GM12874 (cell line): Measurements from ENCODE around the gene EPB41L1.

Experiments used
- TF ChIP-seq, protein P1 (sequence below): IDR thresholded peaks from 2 replicates; pipeline ENCODE4 v1.5.1; 2011; ENCODE audit warnings: low read depth, mild to moderate bottlenecking, control low read depth, low read length, moderate library complexity; ENCODE audit not compliant: insufficient read depth

Gene EPB41L1

GRCh38 chr20:36135821-36136220 is 18.7 kb upstream of the EPB41L1 start:
- TF ChIP-seq, protein P1, sequence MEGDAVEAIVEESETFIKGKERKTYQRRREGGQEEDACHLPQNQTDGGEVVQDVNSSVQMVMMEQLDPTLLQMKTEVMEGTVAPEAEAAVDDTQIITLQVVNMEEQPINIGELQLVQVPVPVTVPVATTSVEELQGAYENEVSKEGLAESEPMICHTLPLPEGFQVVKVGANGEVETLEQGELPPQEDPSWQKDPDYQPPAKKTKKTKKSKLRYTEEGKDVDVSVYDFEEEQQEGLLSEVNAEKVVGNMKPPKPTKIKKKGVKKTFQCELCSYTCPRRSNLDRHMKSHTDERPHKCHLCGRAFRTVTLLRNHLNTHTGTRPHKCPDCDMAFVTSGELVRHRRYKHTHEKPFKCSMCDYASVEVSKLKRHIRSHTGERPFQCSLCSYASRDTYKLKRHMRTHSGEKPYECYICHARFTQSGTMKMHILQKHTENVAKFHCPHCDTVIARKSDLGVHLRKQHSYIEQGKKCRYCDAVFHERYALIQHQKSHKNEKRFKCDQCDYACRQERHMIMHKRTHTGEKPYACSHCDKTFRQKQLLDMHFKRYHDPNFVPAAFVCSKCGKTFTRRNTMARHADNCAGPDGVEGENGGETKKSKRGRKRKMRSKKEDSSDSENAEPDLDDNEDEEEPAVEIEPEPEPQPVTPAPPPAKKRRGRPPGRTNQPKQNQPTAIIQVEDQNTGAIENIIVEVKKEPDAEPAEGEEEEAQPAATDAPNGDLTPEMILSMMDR, result no peak

- TF ChIP-seq, protein P1, result no peak
Observed at GRCh38 chr20:36141310-36141709, 13.2 kb upstream of the EPB41L1 start.

- TF ChIP-seq, protein P1, result no peak
Observed at GRCh38 chr20:36144336-36144735, 10.2 kb upstream of the EPB41L1 start.

GRCh38 chr20:36145877-36146707 is 8.4 kb upstream of the EPB41L1 start:
- TF ChIP-seq, protein P1, result no peak

DNA sequence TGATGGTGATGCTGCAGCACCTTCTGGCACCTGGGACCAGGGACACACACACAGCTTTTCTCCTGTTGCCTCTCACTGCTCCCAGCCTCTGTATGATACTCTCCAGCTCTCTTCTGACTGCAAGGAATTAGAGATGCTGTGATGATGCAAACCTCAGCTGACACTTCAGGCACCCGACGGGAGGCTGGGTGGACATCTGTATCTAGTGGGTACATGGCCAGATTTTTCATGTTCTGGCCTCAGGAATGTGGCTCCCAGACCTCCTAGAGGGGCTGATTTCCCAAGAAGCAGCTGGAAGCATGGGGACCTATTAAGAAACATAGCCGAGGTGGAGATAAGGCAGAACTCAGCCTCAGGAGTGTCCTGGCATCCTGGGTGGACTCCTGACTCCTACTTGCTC is 6.8 kb upstream of the EPB41L1 start:
- TF ChIP-seq, protein P1, result no peak

GRCh38 chr20:36148439-36148838 is 6.1 kb upstream of the EPB41L1 start:
- TF ChIP-seq, protein P1, result no peak

DNA sequence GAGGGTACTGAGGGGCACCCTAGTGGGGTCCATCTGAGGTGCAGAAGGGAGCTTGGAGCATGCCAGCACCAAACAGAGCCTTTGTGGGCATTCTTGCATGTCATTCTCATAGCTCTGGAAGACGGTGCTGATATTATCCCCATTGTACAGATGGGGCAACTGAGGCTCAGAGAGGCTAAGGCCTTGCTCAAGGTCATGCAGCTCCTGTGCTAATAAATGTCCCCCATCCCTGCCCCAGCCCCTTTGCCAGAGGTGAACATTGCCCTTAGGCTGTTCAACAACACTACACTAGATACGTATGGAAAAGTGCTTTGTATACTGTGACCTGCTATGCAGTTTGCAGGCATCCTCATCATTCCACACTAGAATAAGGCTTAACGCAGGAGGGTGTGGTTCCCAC is 5.5 kb upstream of the EPB41L1 start:
- TF ChIP-seq, protein P1, result no peak
